ENCODE data around the gene HSPG2.
"Not testable (repeated sequence)": the region's sequence is repeated elsewhere in the genome, so short reads cannot be mapped to it uniquely, and the experiment has no call there.

HSPG2 gene

GRCh38 chr1:21914880-21915640, 22.1 kb downstream of the HSPG2 start:
- no peak for DNase-seq (ENCODE audit: low read depth in 4 of 4, low spot score in 1 of 4)

- DNase-seq (ENCODE audit: low read depth in 4 of 4, low spot score in 1 of 4), result no peak
Measured at GRCh38 chr1:21914450-21914849, 22.7 kb downstream of the HSPG2 start.

- no peak for DNase-seq (ENCODE audit: low read depth in 4 of 4, low spot score in 1 of 4)
Measured at GRCh38 chr1:21913763-21914162, 23.3 kb downstream of the HSPG2 start.

GRCh38 chr1:21913258-21913657, 23.9 kb downstream of the HSPG2 start:
- DNase-seq (ENCODE audit: low read depth in 4 of 4, low spot score in 1 of 4), result no peak

GRCh38 chr1:21912038-21912758, 24.9 kb downstream of the HSPG2 start:
- DNase-seq (ENCODE audit: low read depth in 4 of 4, low spot score in 1 of 4), result no peak

- no peak for DNase-seq (ENCODE audit: low read depth in 4 of 4, low spot score in 1 of 4)
Measured at GRCh38 chr1:21911205-21912001, 25.7 kb downstream of the HSPG2 start.

- no peak for DNase-seq (ENCODE audit: low read depth in 4 of 4, low spot score in 1 of 4)
Measured at GRCh38 chr1:21910558-21911204, 26.4 kb downstream of the HSPG2 start.

- DNase-seq (ENCODE audit: low read depth in 4 of 4, low spot score in 1 of 4), result peak in 2 of 4 experiments; percentile 14 to 42
Measured at GRCh38 chr1:21909787-21910503, 27.2 kb downstream of the HSPG2 start.

GRCh38 chr1:21909286-21909759, 27.8 kb downstream of the HSPG2 start:
- no peak for DNase-seq (ENCODE audit: low read depth in 4 of 4, low spot score in 1 of 4)

GRCh38 chr1:21907737-21908534, 29.2 kb downstream of the HSPG2 start:
- not testable (repeated sequence) for DNase-seq (ENCODE audit: low read depth in 4 of 4, low spot score in 1 of 4)

GRCh38 chr1:21907079-21907418, 30.1 kb downstream of the HSPG2 start:
- DNase-seq (ENCODE audit: low read depth in 4 of 4, low spot score in 1 of 4), result no peak

GRCh38 chr1:21906173-21907078, 30.7 kb downstream of the HSPG2 start:
- no peak for DNase-seq (ENCODE audit: low read depth in 4 of 4, low spot score in 1 of 4)

GRCh38 chr1:21904704-21905520, 32.2 kb downstream of the HSPG2 start:
- DNase-seq (ENCODE audit: low read depth in 4 of 4, low spot score in 1 of 4), result peak in 1 of 4 experiments; percentile 21

GRCh38 chr1:21904454-21904703, 32.7 kb downstream of the HSPG2 start:
- no peak for DNase-seq (ENCODE audit: low read depth in 4 of 4, low spot score in 1 of 4)

- DNase-seq (ENCODE audit: low read depth in 4 of 4, low spot score in 1 of 4), result no peak
Measured at GRCh38 chr1:21903638-21904453, 33.3 kb downstream of the HSPG2 start.

- DNase-seq (ENCODE audit: low read depth in 4 of 4, low spot score in 1 of 4), result no peak
Measured at GRCh38 chr1:21902026-21903012, 34.8 kb downstream of the HSPG2 start.

Measured in stimulated activated CD4-positive, alpha-beta T cell treated with anti-CD3 and anti-CD28 coated beads, Interleukin-1b, Interleukin-23, amount 100 ng/mL, for 24 hours (primary cell).